AG10803 (cell line): ENCODE results near the gene UNC13A.
A peak's percentile ranks its signal among the peaks of the same experiment; 100 is the strongest.

Source experiments
- DNase-seq: peaks from one replicate; pipeline ENCODE4 v3.0.0; 2010; ENCODE audit warnings: low read depth
- H3K4me3 ChIP-seq: 2 replicates; pipeline ENCODE4 v1.5.1; 2011; ENCODE audit warnings: mild to moderate bottlenecking, low read length, control low read depth
- TF ChIP-seq, protein P1 (sequence below): conservative IDR thresholded peaks from 2 replicates; pipeline ENCODE4 v1.5.1; 2011; ENCODE audit warnings: mild to moderate bottlenecking, low read length, control low read depth, inconsistent platforms

Gene UNC13A

DNA sequence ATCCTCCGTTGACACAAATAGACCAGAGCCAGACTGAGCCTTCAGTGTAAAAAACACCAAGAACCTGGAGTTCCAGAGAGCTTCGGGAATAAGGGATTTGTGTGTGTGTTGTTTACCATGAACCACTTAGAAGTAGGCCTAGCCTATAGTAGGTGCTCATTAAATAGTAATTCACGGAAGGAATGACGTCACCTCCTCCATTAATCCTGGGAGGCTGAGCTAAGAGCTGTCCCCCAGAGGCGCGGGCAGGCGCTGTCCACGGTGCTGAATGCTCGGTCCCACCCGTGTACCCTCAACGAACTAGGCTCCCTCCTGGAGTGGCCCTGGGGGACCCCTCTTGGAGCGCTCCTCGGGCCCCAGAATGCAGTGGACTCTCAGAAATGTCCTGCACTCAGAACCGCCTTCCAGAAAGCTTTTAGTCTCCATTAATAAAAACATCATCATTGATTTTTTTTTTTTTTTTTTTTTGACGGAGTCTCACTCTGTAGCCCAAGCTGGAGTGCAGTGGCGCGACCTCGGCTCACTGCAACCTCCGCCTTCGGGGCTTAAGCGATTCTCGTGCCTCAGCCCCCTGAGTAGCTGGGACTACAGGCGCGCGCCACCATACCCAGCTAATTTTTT is 6.5 kb downstream of the UNC13A start:
- TF ChIP-seq, protein P1, sequence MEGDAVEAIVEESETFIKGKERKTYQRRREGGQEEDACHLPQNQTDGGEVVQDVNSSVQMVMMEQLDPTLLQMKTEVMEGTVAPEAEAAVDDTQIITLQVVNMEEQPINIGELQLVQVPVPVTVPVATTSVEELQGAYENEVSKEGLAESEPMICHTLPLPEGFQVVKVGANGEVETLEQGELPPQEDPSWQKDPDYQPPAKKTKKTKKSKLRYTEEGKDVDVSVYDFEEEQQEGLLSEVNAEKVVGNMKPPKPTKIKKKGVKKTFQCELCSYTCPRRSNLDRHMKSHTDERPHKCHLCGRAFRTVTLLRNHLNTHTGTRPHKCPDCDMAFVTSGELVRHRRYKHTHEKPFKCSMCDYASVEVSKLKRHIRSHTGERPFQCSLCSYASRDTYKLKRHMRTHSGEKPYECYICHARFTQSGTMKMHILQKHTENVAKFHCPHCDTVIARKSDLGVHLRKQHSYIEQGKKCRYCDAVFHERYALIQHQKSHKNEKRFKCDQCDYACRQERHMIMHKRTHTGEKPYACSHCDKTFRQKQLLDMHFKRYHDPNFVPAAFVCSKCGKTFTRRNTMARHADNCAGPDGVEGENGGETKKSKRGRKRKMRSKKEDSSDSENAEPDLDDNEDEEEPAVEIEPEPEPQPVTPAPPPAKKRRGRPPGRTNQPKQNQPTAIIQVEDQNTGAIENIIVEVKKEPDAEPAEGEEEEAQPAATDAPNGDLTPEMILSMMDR = no peak
- DNase-seq = peak; percentile 25
- no peak overlapping the region for H3K4me3 ChIP-seq

DNA sequence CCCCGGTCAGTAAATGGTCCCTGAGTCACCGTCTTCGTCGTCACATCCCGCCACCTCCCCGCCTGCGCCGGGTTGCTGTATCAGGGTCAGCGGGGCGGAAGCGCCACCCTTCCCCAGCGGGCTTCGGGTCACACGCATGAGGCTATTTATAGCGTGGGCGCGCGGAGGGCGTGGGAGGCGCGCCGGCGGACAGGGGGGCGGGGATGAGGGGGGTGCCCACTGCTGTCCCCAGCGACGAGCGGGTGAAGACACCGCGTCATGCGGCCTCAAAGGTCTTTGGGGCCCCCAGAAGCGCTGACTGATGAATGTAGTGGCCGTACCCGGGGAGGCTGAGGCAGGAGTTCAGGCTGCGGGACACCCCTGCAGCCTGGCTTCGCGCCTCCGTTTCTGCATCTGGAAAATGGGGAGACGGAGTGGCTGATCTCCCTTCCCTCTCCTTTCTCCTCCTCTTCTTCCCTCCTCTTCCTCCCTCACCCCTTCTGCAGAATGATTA is 7.9 kb downstream of the UNC13A start:
- TF ChIP-seq, protein P1 = no peak
- peak overlapping the region; percentile 27 for H3K4me3 ChIP-seq

DNA sequence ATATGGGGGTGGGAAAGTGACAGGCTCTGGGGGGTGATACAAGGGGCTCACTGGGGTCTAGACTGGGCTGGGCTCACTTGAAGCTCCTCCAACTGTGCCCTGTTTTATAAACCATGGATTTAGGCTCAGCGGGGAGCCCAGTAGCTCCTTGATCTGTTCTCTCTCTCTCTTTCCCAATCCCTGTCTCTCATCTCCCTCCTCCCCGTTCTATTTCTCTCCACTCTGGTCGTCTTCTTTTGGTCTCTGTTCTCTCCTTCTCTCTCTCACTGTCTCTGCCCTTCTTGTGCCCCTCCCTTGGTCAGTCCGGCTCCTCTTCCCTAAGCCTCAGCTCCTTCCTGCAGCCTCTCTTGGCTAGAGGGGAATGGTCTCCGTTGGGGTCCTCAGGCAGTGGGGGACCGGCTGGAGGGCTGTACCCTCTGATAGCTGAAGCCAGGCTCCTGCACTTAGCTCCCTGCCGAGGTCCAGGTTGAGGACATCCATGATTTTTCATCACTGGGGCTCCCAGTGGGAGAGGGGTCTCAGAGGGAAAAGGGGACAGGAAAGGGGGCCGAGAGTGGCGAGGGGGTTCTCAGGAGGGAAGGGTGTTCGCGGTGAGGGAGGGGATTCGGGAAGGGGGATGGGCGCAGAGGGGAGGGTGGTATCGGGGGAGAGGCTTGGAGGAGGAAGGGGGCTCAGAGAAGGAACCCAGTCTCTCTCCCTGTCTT is 8.5 kb downstream of the UNC13A start:
- peak overlapping the region; percentile 27 for H3K4me3 ChIP-seq
- DNase-seq = no peak
- TF ChIP-seq, protein P1 = no peak

More for the DNA sequence above, 7.9 kb downstream of the UNC13A start:
- DNase-seq = peak; percentile 61

DNA sequence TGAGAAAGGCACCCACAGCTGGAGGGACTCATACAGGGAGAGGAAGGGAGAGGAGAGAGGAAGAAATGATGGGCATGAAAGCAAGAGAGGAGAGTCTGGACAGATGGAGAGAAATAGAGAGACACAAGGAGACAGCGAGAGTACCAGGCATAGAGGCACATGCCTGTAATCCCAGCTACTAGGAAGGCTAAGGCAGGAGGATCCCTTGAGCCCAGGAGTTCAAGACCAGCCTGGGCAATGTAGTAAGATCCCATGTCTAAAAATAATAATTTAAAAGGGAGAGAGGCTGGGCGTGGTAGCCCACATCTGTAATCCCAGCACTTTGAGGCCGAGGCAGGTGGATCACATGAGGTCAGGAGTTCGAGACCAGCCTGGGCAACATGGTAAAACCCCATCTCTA is 9.3 kb downstream of the UNC13A start:
- TF ChIP-seq, protein P1 = no peak
- no peak overlapping the region for H3K4me3 ChIP-seq

DNA sequence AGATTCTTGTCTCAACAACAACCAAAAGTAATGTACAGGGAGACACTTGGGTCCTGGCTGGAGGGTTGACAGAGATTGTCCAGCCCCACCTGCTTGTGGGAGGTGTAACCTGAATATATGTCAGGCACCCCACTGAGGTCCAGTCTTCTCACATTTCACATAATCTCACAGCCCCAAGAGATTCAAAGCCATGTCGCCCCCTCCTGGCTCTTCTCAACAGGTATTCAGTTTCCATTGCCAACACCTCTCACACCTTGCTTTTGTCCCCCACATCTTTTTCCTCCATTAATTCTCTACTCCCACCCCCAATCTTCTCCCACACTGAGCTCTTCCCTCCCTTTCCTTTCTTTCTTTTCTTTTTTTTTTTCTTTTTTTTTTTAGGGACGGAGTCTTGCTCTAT is 11.2 kb downstream of the UNC13A start:
- H3K4me3 ChIP-seq = no peak overlapping the region
- TF ChIP-seq, protein P1 = no peak
- no peak for DNase-seq

More for the DNA sequence above, 9.3 kb downstream of the UNC13A start:
- no peak for DNase-seq

DNA sequence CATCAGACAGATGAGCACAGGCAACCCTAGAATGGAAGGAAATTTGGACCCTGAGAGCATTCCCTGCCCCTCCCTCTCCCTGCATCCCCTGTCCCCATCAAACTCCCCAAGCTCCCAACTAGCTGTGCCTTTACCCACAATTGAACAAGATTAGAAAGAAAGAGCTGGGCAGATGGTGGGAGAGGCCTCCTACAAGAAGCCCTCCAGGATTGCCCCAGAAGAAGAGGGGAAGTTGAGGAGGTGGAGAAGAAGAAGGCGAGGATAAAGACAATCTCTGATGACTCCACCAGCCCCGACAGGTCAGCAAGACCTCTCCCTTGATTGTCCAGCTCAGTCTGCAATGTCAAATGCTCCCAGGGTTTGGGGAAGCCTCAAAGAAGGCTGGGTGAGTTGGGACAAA is 11.9 kb downstream of the UNC13A start:
- TF ChIP-seq, protein P1 = no peak
- no peak overlapping the region for H3K4me3 ChIP-seq
- DNase-seq = no peak
